IMR-90 (cell line): ENCODE data around the gene APPBP2.

Experiments used
- CEBPB ChIP-seq: IDR thresholded peaks from 2 replicates; pipeline ENCODE4 v1.6.1; 2012; ENCODE audit warnings: low read depth, low read length, improper control_type of control experiment
- CHD1 ChIP-seq: IDR thresholded peaks from 2 replicates; pipeline ENCODE4 v1.6.1; 2012; ENCODE audit warnings: low read depth, low read length, improper control_type of control experiment
- CTCF ChIP-seq: conservative IDR thresholded peaks from 2 replicates; pipeline ENCODE4 v1.5.1; 2012; ENCODE audit warnings: mild to moderate bottlenecking, low read depth, low read length, improper control_type of control experiment
- MAZ ChIP-seq: IDR thresholded peaks from 2 replicates; pipeline ENCODE4 v1.6.1; 2012; ENCODE audit warnings: low read depth, mild to moderate bottlenecking, low read length, improper control_type of control experiment, moderate library complexity, borderline replicate concordance
- NFE2L2 ChIP-seq: fragments of 150-350 bp; IDR thresholded peaks from 2 replicates; pipeline ENCODE4 v1.6.1; 2016; ENCODE audit warnings: low read depth, mild to moderate bottlenecking, low read length
- POLR2A ChIP-seq: IDR thresholded peaks from 2 replicates; pipeline ENCODE4 v1.6.1; 2012; ENCODE audit warnings: mild to moderate bottlenecking, low read depth, low read length
- RAD21 ChIP-seq: IDR thresholded peaks from 2 replicates; pipeline ENCODE4 v1.6.1; 2012; ENCODE audit warnings: low read length, improper control_type of control experiment
- RCOR1 ChIP-seq: IDR thresholded peaks from 2 replicates; pipeline ENCODE4 v1.6.1; 2012; ENCODE audit warnings: mild to moderate bottlenecking, low read length, improper control_type of control experiment; ENCODE audit not compliant: insufficient replicate concordance
- RFX5 ChIP-seq: IDR thresholded peaks from 2 replicates; pipeline ENCODE4 v1.8.0; 2012; ENCODE audit warnings: low read depth, mild to moderate bottlenecking, low read length, moderate library complexity
- SMC3 ChIP-seq: fragments of 150-350 bp; IDR thresholded peaks from 2 replicates; pipeline ENCODE4 v1.6.1; 2016; ENCODE audit warnings: low read depth, mild to moderate bottlenecking, antibody characterized with exemption, low read length, moderate library complexity
- USF2 ChIP-seq: fragments of 150-350 bp; IDR thresholded peaks from 2 replicates; pipeline ENCODE4 v1.6.1; 2017; ENCODE audit warnings: mild to moderate bottlenecking, antibody characterized with exemption, low read length, low read depth

GRCh38 chr17:60481604-60482003, 44.4 kb downstream of the APPBP2 start:
- no peak for TF ChIP-seq MAZ
- no peak for TF ChIP-seq CTCF
- TF ChIP-seq RAD21 = no peak
- no peak for TF ChIP-seq POLR2A
- no peak for TF ChIP-seq RCOR1
- no peak for TF ChIP-seq NFE2L2
- no peak for TF ChIP-seq CHD1
- no peak for TF ChIP-seq USF2
- no peak for TF ChIP-seq CEBPB
- no peak for TF ChIP-seq RFX5
- TF ChIP-seq SMC3 = no peak
